NOMO-1 treated with dmso at 0.1 percent for 144 hours (cell line): ENCODE results near the gene ZNG1B.
"Not testable (repeated sequence)": the region's sequence is repeated elsewhere in the genome, so short reads cannot be mapped to it uniquely, and the experiment has no call there.

Experiments
- DNase-seq: peaks from one replicate; lab custom pipeline; 2025; ENCODE audit not compliant: unreplicated experiment; lab: John Stamatoyannopoulos, UW

Gene ZNG1B

DNA sequence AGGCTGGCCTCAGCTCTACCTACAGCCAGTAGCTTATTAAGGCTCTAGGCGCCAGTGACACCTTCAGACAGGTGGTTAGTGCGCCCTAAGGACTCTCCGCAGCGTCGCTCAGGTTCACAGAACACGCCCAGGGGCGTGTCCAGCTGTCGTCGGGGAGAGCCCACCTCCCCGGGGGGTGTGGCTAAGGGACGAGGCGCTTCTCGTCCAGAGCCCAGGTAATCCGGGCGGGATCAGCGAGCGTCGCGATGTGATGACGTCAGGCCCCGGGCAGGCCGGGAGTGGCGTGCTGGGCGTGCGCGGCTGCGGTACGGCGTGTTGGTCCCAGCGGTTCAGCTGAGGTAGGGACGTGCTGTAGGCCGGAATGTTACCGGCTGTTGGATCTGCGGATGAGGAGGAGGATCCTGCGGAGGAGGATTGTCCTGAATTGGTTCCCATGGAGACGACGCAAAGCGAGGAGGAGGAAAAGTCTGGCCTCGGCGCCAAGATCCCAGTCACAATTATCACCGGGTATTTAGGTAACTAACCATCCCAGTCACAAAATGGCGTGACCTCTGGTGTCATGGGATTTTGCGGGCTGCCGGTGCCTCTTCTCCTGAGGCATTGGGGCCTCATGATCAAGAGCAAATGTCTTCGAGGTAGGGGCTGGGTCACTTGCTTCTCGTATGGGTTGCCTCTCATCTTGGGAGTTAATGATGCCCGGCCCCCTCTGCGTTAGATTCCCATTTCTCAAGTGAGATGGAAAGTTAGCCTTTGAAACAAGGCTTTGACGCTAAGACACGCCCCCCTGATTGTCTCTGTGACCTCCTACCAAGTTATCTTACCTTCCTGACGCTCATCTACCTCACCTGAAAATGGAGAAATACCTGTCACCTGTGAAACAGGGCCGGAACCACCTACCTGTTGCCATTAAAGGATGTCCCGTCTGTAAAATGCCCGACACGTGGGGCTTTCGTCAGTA, at the start of gene ZNG1B:
ZNG1B (plus strand) TSS at position 184 of the 958 bp plus-strand sequence; CDS start at position 362, 178 bp downstream.
- not testable (repeated sequence) for DNase-seq

DNA sequence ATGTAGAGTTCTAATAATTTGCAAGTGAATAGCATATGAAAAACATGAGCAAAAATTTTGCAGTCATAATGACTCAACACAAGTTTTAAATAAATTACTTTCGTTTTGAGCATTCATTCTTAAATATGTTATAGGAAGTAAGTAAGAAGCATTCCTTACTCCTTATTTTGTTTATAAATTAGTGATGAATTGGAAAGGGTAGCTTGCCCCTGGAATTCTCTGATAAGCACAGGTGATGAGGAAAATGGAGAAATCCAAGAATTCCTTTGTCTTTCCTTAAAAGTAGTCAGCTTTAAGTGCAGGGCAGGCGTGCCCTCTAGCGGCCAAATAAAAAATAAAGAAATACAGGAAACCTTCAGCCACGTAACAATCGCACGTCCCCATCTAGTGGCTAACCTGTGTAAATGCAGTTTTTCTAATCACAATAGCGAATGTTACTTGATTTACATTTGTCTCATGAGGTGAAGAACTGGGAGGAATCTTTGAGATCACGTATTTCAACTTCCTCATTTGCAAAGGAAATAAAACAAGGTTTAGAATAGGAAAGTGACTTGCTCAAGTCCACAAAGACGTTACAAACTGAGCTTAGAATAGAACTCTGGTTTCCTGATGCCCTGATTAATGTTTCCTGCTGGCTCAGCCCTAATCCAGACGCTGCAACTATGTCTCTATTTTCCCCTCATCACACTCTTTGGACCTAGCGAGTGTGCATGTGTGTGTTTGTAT, 47.2 kb upstream of the ZNG1B start:
- DNase-seq: no peak

- DNase-seq: no peak
Observed at GRCh38 chr2:113391073-113391472, 46.4 kb upstream of the ZNG1B start.

DNA sequence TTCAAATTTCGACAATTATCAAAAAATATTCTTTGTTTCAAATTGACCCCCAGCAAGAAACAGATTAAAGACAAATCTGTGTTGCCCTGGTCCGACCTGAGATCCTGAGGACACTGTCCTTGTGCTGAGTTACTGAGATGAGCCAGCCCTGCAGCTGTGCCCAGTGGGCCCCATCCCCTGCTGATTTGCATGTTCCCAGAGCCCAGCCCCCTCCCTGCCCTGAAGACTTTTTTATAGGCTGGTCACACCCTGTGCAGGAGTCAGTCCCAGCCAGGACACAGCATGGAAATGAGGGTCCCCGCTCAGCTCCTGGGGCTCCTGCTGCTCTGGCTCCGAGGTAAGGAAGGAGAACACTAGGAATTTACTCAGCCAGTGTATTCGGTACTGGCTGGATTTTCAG, 31.4 kb upstream of the ZNG1B start:
- DNase-seq: no peak

- no peak for DNase-seq
Observed at GRCh38 chr2:113407446-113408099, 29.9 kb upstream of the ZNG1B start.

DNA sequence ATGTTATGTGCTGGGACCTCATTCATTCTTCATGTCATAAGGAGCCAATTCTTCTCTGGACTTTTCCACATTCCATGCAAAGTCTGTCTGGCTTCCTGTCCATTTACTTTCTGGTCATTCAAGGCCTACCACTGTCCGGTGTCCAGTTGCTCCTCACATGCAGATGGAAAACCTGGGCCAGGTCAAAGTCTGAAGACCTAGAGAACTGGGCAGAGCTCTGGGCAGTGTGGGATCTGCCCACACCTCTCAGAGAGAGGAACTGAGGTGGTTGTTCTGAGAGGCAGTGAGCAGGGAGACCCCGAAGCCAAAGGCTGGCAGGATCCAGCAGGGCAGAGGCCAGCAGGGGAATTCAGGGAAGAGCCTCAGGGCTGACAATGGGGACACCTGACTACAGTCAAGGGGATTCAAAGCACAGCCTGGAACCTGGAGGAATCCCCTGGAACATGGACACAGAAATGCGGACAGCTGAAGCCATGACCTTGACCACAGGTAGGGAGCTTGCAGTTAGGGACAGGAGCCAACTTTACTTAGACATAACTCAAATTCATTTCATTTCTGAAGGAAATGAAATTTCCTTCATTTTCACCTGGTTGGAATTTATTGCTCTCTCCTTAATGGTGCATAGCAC, 25.7 kb upstream of the ZNG1B start:
- DNase-seq: not testable (repeated sequence)

GRCh38 chr2:113412774-113413173, 24.7 kb upstream of the ZNG1B start:
- DNase-seq: not testable (repeated sequence)

- DNase-seq: not testable (repeated sequence)
Observed at GRCh38 chr2:113431773-113432172, 5.7 kb upstream of the ZNG1B start.

- not testable (repeated sequence) for DNase-seq
Observed at GRCh38 chr2:113433468-113433867, 4.0 kb upstream of the ZNG1B start.

GRCh38 chr2:113465770-113466169, 28.3 kb downstream of the ZNG1B start:
- DNase-seq: not testable (repeated sequence)

DNA sequence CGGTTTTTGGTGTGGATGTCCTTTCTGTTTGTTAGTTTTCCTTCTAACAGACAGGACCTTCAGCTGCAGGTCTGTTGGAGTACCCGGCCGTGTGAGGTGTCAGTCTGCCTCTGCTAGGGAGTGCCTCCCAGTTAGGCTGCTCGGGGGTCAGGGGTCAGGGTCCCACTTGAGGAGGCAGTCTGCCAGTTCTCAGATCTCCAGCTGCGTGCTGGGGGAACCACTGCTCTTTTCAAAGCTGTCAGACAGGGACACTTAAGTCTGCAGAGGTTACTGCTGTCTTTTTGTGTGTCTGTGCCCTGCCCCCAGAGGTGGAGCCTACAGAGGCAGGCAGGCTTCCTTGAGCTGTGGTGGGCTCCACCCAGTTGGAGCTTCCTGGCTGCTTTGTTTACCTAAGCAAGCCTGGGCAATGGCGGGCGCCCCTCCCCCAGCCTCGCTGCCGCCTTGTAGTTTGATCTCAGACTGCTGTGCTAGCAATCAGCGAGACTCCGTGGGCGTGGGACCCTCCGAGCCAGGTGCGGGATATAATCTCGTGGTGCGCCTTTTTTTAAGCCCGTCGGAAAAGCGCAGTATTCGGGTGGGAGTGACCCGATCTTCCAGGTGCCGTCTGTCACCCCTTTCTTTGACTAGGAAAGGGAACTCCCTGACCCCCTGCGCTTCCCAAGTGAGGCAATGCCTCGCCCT, 39.3 kb downstream of the ZNG1B start:
- DNase-seq: not testable (repeated sequence)

- not testable (repeated sequence) for DNase-seq
Observed at GRCh38 chr2:113496527-113496926, 59.0 kb downstream of the ZNG1B start.

DNA sequence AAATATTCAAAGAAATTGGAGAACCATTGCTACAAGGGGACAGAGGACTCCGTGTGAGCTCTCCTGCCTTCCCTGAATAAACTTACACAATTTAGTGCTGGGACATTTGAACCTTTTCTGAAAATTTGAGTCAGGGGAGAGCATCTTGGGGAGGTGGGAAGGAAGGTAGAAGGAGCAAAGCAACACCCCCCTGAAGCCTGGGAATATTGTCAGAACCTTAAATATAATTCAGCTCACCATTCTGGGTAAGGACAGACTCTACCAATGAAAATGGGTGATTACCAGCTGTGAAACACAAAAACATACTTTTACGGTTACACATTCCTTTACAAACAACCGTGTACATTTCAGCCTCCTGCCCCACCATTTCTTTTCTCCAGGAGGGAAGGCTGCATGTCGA, 60.9 kb downstream of the ZNG1B start, which contains the start of gene FOXD4L1:
FOXD4L1 (plus strand) TSS at position 301 of the 400 bp plus-strand sequence. CDS start 592 bp downstream, outside the sequence.
- not testable (repeated sequence) for DNase-seq

DNA sequence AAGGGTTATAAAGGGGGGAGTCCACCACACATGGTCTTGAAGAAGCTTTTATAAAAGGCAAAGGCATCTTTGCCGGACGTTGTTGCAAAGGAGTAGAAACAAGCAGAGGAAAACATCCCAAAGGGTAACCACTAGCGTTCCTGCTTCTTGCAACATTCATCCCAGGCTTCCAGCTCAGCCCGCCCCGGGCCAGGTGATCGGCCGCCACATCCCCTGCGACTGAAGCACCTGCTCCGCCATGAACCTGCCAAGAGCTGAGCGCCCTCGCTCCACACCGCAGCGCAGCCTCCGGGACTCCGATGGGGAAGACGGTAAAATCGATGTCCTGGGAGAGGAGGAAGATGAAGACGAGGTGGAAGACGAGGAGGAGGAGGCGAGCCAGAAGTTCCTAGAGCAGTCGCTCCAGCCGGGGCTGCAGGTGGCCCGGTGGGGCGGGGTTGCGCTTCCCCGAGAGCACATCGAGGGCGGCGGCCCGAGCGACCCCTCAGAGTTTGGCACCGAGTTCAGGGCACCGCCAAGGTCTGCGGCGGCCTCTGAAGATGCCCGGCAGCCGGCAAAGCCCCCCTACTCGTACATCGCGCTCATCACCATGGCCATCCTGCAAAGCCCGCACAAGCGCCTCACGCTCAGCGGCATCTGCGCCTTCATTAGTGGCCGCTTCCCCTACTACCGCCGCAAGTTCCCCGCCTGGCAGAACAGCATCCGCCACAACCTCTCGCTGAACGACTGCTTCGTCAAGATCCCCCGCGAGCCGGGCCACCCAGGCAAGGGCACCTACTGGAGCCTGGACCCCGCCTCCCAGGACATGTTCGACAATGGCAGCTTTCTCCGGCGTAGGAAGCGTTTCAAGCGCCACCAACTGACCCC, 61.8 kb downstream of the ZNG1B start:
- DNase-seq: not testable (repeated sequence)

DNA sequence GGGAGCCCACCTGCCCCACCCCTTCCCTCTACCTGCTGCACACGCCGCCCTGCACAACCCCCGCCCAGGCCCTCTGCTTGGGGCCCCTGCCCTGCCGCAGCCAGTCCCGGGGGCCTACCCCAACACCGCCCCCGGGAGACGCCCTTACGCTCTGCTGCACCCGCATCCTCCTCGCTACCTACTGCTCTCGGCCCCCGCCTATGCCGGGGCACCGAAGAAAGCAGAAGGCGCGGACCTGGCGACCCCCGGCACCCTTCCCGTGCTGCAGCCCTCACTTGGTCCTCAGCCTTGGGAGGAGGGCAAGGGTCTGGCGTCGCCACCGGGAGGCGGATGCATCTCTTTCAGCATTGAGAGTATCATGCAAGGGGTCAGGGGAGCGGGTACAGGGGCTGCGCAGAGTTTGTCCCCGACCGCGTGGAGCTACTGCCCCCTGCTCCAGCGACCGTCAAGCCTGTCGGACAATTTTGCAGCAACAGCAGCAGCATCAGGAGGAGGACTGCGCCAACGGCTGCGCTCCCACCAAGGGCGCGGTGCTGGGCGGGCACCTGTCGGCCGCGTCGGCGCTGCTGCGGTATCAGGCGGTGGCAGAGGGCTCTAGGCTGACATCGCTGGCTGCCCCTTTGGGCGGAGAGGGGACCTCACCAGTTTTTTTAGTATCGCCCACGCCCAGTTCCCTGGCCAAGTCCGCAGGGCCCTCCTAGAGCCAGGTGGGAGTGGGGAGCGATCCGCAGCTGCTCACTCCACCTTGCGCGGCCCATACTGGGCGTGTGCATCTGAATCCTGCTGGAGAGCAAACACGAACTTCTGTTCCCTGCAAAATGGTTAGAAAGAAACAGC, 62.6 kb downstream of the ZNG1B start:
- DNase-seq: not testable (repeated sequence)

DNA sequence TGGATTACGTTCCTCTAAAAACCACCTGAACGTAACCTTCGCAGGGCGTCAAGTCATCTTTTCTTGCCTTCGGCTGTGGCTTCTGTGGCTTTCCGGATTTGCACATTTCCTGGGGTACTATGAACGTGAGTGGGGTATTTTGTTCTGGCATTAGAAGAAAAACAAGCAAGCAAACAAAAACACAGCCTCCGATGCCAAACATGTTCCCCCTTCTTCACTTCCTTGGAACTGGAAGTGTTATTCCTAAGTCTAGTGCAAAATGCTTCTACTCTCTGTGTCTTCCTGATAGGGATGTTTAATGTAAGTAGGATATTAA, 63.2 kb downstream of the ZNG1B start:
- not testable (repeated sequence) for DNase-seq

DNA sequence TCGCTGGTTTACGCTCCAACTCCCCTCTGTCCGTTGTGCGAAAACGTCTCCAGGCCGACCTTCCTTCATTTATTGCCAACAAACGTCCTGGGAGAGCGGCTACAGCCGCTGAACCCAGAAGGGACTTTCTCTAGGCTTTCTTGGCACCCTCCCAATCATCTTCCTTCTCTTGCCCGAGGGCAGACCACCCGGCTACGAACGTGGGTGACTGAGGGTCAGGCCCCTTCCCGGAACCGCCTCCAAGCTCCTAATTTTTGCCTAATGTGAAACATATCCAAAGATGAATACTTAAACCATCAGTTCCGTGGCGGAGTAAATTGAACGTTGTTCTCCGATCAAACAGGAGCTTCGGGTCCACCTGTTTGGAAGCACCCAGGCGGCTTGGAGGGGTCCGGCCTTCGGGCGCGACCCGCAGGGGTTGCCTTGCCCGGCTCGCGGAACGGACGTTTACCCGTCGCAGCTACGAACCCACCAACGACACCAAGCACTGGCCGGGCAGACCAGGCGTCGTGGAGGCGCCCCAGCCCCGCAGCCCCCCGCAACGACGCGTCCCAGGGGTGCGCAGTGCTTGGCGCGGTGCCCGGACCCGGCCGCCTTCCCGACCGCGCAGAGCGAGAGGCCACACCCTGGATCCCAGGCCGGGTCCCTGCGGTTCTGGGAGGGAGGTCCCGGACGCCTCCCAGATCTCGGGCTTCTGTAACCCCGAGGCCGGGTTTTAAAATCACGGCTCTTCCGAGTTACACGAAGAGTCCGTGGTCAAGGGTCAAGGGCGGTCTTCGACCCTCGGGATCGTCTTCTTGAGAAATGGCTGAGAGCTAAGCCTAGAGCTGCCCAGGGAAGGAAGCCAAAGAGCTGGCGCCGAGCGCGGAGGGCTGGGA, 65.0 kb downstream of the ZNG1B start:
- not testable (repeated sequence) for DNase-seq
